ENCODE results near the gene SREBF1. TPM values are rescaled to one million over a fixed set of nuclear protein-coding genes. Genes with fewer than 3 reads are reported as not detected.

SREBF1 gene
- total and polyA plus RNA-seq, 2 experiments from 2014 or later: 39.6 to 85.3 TPM

DNA sequence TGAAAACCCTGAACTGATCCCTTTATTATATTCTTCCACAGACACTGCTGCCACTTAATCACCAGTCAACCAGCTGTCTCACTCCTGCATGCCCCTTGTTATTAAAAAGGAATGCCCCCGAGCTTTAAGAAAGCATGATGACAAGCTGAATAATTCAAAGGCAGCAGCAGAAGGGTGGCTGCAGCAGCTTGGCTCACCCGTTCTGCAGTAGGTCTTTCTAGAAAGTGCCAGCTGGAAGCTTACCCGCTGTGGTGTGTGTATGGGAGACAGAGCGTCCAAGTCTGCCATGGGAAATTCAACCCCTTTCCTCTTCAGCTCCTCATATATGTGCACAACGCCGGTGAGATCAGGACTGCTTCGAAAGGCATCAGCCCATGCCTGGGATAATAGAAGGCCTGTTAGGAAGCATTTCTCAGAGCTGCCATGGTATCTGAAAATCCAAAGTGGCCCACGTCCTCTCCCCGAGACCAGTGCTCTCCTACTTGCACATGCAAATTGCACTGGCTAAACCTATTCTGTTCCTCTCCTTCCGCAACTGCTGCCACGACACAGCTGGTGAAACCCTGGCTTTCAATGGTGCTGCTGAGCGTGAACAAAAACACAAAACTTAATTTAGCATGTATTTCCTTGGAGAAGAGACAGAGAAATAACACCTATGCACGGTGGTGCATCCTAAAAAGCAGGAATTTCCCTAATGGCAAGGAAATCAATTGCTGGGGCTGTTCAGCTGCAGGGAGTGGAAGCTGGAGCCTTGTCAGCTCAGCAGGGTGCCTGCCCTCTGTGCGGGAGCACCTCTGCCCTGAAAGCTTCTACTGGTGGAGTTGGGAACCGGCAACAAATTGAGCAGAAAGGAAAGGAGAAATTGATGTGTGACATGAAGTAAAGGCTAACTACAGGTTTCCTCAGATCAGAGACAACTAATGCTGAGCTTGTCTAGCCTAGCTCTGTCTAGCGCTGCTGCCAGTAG is 47.9 kb upstream of the SREBF1 start:
- Mint-ChIP-seq H3K36me3 (ENCODE audit: low read depth) (no peaks in the 10 kb centered on the region), H3K9me3 (no peaks in the 10 kb centered on the region; the same call in 2 of the 3 replicates), H3K4me1 (peaks cover 56% of the 10 kb centered on the region), H3K4me3 (no peak overlapping the region; the same call in 2 of the 3 replicates), H3K27me3 (ENCODE audit: insufficient read depth, low read depth, poor library complexity) (peaks cover 17% of the 10 kb centered on the region), H3K27ac (no peak overlapping the region)
- Histone ChIP-seq H3K4me1 (ENCODE audit: insufficient read depth) (peaks cover 32% of the 10 kb centered on the region), H3K36me3 (ENCODE audit: insufficient read depth) (no peaks in the 10 kb centered on the region), H3K27ac (ENCODE audit: low read depth) (no peak overlapping the region), H4K20me1 (replicated peaks; ENCODE audit: insufficient read depth) (no peaks in the 10 kb centered on the region), H3K4me3 (no peak overlapping the region), H2AFZ (no peak overlapping the region), H3K27me3 (ENCODE audit: insufficient read depth) (no peaks in the 10 kb centered on the region), H3K9me2 (ENCODE audit: insufficient read depth) (no peaks in the 10 kb centered on the region), H3F3A (replicated peaks; ENCODE audit: low read depth) (no peaks in the 10 kb centered on the region), H3K79me2 (replicated peaks; ENCODE audit: insufficient read depth) (no peaks in the 10 kb centered on the region), H3K4me2 (peak overlapping the region; percentile 46)
- DNase-seq (ENCODE audit: low spot score): peak; percentile 41
- no peak for TF ChIP-seq EZH2 (IDR thresholded peaks at IDR 0.05; ENCODE audit: low read depth, unreplicated experiment)
- TF ChIP-seq ZNF114 (CRISPR knock-in tag; IDR thresholded peaks at IDR 0.05): no peak
- TF ChIP-seq JUNB (IDR thresholded peaks at IDR 0.05; ENCODE audit: unreplicated experiment): no peak
- TF ChIP-seq POLR2AphosphoS5 (IDR thresholded peaks at IDR 0.05; ENCODE audit: low read depth): no peak
- TF ChIP-seq NANOG (IDR thresholded peaks at IDR 0.05; ENCODE audit: borderline replicate concordance): no peak
- TF ChIP-seq, protein P1, sequence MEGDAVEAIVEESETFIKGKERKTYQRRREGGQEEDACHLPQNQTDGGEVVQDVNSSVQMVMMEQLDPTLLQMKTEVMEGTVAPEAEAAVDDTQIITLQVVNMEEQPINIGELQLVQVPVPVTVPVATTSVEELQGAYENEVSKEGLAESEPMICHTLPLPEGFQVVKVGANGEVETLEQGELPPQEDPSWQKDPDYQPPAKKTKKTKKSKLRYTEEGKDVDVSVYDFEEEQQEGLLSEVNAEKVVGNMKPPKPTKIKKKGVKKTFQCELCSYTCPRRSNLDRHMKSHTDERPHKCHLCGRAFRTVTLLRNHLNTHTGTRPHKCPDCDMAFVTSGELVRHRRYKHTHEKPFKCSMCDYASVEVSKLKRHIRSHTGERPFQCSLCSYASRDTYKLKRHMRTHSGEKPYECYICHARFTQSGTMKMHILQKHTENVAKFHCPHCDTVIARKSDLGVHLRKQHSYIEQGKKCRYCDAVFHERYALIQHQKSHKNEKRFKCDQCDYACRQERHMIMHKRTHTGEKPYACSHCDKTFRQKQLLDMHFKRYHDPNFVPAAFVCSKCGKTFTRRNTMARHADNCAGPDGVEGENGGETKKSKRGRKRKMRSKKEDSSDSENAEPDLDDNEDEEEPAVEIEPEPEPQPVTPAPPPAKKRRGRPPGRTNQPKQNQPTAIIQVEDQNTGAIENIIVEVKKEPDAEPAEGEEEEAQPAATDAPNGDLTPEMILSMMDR (conservative IDR thresholded peaks at IDR 0.05; ENCODE audit: low read depth in 2 of 2): no peak
- TF ChIP-seq, protein P2, sequence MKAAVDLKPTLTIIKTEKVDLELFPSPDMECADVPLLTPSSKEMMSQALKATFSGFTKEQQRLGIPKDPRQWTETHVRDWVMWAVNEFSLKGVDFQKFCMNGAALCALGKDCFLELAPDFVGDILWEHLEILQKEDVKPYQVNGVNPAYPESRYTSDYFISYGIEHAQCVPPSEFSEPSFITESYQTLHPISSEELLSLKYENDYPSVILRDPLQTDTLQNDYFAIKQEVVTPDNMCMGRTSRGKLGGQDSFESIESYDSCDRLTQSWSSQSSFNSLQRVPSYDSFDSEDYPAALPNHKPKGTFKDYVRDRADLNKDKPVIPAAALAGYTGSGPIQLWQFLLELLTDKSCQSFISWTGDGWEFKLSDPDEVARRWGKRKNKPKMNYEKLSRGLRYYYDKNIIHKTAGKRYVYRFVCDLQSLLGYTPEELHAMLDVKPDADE (IDR thresholded peaks at IDR 0.05): no peak
- no peak for TF ChIP-seq STAT1 (IDR thresholded peaks at IDR 0.05; ENCODE audit: unreplicated experiment)
- no peak for TF ChIP-seq ZNF331 (CRISPR knock-in tag; IDR thresholded peaks at IDR 0.05; ENCODE audit: low read depth)
- TF ChIP-seq CREB1 (CRISPR knock-in tag; IDR thresholded peaks at IDR 0.05; ENCODE audit: low read depth): no peak
- no peak for TF ChIP-seq ZNF462 (CRISPR knock-in tag; IDR thresholded peaks at IDR 0.05)
- TF ChIP-seq EZH2phosphoT487 (IDR thresholded peaks at IDR 0.05; ENCODE audit: unreplicated experiment): no peak
- TF ChIP-seq REST (IDR thresholded peaks at IDR 0.05; ENCODE audit: unreplicated experiment): no peak
- ATAC-seq: peak; percentile 29
